GM12892 (cell line): ENCODE data around the gene PCDHA6.
"Not testable (repeated sequence)": the region's sequence is repeated elsewhere in the genome, so short reads cannot be mapped to it uniquely, and the experiment has no call there.

Experiments used
- POLR2A ChIP-seq: IDR thresholded peaks from 2 replicates; pipeline ENCODE4 v1.6.1; 2011; ENCODE audit warnings: low read depth, low read length, control low read depth
- POLR2AphosphoS5 ChIP-seq: IDR thresholded peaks from 2 replicates; pipeline ENCODE4 v1.6.1; 2011; ENCODE audit warnings: low read depth, low read length, control low read depth
- TAF1 ChIP-seq: IDR thresholded peaks from 2 replicates; pipeline ENCODE4 v1.6.1; 2011; ENCODE audit warnings: low read depth, mild to moderate bottlenecking, control low read depth, low read length, borderline replicate concordance

- TF ChIP-seq POLR2A, POLR2AphosphoS5, TAF1: not testable (repeated sequence)
These were observed 20.7 kb downstream of the PCDHA6 start, which contains the start of gene PCDHA9 for GRCh38 chr5:140848139-140849102.
